AML-193 (cell line): ENCODE results near the gene PHACTR4.
A peak's percentile ranks its signal among the peaks of the same experiment; 100 is the strongest.
"Not testable (repeated sequence)": the region's sequence is repeated elsewhere in the genome, so short reads cannot be mapped to it uniquely, and the experiment has no call there.

ENCODE experiments used
- DNase-seq, 2 experiments: peaks; one replicate each; lab custom pipeline; 2025; lab: John Stamatoyannopoulos, UW

Gene PHACTR4

DNA sequence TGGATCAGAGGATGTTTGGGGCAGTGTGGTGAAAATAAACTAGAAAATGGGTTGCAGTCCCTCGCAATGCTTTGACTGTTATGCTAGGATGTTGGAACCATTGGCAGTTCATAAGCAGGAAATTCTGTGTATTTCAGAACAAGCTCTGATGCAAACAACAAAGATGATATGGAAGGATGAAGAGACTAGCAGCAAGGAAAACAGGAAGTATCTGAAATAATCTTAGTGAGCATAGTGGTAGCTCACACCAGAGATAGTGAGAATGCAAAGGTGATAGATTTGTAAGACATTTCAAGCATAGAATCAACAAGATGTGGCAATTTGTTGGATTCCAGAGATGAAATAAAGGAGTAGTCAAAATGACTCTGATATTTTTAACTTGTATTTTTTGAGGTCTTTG, 125.2 kb downstream of the PHACTR4 start:
- DNase-seq, result no peak

DNA sequence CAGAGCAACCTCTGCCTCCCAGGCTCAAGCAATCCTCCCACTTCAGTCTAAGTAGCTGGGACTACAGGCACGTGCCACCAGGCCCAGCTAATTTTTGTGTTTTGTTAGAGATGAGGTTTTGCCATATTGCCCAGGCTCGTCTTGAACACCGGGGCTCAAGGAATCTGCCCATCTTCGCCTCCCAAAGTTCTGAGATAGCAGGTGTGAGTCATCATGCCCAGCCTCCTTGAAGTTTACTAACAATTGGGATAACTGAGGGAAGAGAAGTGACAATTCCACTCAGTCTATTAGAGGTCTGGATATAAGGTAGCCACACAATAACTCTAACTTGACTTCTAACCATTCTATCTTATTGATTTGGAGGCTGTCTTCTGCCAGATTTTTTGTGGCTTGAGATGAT, 130.0 kb downstream of the PHACTR4 start:
- DNase-seq, result no peak

DNA sequence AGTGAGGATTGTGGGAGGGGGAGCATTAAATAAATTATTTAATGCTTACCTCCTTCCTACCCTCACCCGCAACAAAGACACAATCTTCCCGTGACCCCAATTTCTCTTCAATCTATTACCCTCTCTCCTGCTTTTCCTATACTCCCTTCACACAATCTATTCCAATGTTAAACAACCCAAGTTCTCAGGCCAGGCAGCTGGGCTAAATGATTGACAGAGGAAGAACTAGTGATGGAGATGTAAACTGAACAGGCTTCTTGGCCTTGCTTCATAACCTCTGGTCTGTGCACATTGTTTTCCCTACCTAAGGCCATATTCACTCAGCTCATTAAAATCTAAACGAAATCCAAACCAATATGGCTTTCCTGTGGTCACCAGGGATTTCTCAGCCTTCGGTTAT, 132.4 kb downstream of the PHACTR4 start:
- DNase-seq, result no peak

DNA sequence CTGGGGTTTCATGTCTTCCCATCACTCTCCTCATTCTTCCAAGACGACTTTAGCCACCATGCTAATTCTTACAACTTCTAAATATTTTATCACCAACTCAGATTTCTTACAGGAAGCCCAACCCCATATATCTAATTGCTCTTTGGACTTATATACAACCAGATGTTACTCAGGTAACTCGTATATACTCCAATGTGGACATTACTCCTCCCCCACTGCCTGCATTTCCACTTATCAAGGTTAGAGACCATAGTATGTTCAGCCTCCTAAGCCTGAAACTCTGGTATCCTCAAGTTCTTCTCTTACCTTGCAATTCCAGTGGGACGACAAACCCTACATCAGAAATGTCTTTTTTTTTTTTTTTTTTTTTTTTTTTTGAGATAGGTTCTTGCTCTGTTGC, 133.6 kb downstream of the PHACTR4 start:
- DNase-seq, result no peak

DNA sequence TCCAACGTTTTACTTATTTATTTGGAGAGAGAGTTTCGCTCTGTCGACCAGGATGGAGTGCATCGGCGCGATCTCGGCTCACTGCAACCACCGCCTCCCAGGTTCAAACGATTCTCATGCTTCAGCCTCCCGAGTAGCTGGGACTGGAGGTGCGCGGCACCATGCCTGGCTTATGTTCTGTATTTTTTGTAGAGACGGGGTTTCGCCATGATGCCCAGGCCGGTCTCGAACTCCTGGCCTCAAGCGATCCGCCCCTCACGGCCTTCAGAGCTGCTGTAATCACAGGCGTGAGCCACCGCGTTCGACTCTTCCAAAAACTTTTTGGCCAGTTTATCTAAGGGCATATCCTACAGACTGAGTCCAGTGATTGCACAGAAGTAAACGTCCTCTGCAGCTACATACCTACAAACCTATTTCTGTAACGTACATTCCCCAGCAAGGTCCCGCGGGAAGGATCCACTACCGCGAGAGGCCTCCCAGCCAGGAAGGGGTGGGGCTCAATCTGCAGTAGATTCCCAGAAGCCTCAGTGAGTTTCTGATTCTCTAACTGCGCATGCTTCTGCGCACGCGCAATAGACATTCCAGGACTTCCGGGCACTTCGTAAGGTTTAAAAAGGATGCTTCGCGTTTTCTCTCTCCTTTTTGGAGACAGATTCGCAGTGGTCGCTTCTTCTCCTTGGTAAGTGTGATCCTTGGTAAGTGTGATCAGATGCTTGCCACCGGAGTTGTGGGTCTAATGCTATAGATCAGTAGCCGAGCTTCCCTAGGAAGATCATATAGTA, 136.1 kb downstream of the PHACTR4 start, which contains the start of gene RCC1:
RCC1 (plus strand) TSS at position 638 of the 782 bp plus-strand sequence. CDS start 23,824 bp downstream, outside the sequence.
- peak; percentile 95 to 96 for DNase-seq

DNA sequence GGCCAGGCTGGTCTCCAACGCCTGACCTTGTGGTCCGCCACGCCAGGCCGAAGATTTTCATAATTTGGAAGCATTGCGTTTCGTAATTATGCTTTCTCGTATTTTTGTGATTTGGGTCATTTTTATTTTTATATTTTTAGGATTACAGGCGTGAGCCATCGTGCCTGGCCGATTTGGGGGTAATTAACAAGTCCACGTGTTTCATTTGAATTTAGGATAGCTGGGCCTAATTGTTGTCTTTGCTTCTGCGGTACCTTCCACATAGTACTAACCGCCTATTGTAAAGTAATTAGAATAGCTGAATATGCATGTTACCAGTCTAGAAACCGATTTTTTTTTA, 137.3 kb downstream of the PHACTR4 start:
- DNase-seq, result no peak

DNA sequence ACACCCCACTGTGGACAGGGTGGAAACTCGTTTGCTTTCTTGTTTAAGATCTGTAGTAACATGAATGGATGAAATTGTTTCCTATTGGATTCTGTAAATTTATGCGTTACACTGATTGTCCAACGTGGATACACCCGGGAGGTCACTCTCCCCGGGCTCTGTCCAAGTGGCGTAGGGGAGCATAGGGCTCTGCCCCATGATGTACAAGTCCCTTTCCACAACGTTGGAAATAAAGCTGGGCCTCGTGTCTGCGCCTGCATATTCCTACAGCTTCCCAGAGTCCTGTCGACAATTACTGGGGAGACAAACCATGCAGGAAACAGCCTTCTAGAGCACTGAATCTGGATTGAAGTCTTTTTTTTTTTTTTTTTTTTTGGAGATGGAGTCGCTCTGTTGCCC, 137.7 kb downstream of the PHACTR4 start:
- DNase-seq, result no peak

DNA sequence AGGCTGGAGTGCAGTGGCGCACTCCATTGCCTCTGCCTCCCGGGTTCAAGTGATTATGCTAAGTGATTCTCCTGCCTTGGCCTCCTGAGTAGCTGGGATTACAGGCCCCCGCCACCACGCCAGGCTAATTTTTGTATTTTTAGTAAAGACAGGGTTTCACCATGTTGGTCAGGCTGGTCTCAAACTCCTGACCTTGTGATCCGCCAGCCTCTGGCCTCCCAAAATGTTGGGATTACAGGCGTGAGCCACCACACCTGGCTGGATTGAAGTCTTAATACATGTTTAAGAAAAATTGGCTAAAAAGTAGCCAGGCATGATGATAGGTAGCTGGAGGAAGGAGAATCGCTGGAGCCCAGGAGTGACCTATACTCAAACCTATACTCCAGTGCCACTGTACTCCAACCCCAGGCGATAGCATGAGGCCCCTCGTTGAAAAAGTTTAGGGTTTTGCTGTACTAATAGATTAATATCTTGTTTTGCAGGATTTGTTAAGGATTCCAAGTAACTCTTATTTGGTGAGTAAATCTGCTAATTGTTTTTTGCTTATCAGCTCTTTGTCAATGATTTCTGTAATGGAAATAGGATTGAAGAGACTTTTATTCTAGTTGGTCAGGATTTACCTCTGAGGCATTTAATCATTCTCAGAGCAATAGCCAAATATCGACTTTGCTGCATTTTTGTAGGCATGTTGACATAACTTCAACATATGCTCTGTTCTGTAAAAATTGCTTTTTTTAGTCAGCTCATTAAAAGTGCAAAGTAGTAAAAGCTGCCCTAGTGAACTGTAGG, 138.3 kb downstream of the PHACTR4 start:
- no peak for DNase-seq

DNA sequence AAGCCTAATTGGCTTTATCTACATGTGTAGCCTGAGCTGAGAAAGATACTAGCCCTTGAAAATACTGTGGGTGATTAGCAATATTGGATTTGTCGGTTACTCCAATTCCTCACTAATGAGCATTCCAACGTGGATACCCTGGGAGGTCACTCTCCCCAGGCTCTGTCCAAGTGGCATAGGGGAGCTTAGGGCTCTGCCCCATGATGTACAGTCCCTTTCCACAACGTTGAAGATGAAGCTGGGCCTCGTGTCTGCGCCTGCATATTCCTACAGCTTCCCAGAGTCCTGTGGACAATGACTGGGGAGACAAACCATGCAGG, 138.9 kb downstream of the PHACTR4 start:
- no peak for DNase-seq

DNA sequence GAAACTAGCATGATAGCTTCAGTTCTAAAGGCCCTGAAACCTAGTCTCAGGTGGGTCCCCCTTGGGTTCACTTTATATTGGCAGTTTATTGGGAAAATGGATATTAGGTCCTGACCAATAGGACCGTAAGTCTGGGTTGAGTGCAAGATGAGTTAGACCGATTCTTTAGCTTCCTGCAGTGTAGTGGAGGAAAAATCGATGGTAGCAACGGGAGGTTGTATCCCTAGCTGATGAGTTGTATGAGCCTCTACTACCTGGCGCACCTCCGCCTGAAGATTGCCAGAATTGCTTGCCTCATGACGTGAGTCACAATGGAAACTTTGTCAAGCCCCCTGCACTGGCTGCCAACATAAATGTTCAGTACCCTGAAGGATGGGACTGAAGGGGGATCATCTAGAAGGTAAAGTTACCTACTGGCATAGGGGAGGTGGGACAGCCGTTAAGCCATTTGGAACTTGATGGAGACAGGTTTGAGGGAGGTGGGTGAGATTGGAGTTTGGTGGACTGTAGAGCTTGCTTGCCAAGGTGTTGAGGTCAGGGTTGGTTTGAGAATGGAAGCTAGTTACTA, 140.2 kb downstream of the PHACTR4 start:
- DNase-seq, result no peak

DNA sequence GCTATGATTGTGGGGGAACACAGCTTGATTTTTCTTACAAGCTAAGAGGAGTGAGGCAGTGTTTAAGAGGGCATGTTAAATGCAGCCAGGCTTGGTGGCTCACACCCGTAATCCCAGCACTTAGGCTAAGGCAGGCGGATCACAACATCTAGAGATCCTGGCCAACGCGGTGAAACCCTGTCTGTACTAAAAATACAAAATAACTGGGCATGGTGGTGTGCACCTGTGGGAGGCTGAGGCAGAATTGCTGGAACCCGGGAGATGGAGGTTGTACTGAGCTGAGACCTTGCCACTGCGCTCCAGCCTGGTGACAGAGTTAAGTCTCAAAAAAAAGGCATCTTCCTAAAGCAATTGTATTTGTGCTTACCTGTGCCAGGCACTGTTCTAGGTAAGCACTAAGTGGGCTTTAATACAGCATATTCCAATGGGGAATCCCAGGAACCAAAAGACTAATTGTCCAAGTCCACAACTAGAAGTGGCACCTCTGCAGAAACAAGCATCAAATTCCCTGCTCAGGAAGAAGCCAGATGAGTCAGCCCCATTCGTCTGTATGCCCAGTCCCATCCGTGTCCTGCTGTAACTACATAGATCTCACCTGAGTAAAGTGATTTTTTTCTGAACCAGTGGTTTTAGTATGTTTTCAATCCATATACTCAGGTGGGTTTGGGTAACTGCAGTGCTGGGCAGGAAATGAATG, 140.9 kb downstream of the PHACTR4 start:
- no peak for DNase-seq

DNA sequence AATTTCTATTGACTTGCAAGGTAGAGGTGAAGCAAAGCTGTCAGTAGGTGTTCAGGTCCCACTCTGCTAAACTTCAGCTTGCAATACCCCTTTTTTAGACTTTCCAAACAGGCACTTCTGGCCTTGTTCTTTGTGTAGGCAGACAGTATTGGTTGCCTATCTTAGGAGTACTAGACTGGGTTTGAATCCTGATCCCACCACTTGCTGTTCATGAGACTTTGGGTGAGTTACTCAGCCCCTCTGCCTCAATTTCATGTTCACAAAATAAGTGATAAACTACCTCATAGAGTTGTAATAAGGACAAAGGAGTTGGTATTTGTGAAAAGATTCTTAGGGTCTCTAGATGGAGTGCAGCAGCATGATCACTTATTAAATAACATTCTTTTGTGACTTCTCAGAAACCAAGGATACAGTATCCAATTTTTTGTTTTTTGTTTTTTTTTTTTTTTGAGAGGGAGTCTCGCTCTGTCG, 141.5 kb downstream of the PHACTR4 start:
- no peak for DNase-seq

DNA sequence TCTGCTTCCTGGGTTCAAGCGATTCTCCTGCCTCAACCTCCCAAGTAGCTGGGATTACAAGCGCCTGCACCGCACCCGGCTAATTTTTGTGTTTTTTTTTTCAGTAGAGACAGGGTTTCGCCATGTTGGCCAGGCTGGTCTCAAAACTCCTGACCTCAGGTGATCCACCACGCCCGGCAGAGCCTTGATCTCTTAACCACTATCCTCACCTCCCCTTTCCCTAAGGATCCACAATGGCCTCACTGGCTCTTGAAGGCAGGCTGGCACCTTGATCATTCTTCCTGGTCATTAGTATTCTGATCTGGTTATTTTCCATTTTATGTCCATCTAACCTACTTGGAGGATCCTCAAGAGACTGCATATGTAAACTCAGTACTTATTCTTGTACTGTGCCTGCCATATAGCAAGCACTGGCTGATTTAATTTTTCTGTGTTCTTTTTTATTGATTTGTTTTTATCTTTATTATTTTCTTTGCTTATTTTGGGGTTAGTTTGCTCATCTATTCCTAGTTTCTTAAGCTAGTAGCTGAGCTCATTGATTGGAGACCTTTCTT, 142.6 kb downstream of the PHACTR4 start:
- no peak for DNase-seq

DNA sequence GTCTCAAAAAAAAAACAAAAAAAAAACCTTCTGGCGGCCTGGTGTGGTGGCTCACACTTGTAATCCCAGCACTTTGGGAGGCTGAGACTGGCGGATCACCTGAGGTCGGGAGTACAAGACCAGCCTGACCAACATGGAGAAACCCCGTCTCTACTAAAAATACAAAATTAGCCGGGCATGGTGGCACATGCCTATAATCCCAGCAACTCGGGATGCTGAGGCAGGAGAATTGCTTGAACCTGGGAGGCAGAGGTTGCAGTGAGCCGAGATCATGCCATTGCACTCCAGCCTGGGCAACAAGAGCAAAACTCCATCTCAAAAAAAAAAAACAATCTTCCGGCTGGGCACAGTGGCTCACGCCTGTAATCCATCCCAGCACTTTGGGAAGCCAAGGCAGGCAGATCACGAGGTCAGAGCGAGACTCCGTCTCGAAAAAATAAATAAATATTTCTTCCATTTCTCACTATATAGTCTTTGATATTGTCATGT, 144.9 kb downstream of the PHACTR4 start:
- DNase-seq, result not testable (repeated sequence)

DNA sequence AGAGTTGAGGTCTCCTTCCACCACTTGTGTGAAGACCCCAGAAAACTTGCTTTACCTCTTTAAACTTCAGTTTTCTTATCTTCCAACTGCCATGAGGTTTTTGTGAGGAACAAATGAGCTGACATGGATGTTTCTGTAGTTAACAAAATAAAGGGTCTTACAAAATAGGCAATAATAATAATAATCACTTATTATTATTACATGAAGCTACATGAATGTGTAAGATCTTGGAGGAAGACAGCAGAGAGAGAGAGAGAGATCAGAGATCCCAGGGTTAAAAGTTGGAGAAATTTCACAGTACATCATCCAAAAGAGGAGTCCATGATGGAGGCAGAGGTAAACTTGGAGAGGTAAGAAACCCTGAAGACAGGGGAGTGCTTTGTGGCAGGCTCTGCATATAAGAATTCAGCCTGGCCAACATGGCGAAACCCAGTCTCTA, 147.0 kb downstream of the PHACTR4 start:
- no peak for DNase-seq

DNA sequence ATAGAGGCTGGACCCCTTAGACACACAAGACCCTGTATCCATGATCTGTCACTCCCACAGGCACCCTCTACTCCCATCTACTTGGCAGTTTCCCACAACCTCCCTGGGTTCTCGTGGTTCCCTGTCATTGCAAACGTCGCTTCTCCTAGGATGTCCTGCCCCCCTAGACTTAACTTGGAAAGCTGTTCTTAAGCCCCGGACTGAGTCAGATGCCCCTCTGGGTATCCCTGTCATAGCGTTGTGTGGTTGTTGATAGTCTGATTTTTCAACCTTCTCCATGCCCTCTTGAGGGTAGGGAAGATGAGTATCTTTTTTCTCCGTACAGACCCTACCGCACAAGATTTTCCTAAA, 148.1 kb downstream of the PHACTR4 start:
- no peak for DNase-seq

DNA sequence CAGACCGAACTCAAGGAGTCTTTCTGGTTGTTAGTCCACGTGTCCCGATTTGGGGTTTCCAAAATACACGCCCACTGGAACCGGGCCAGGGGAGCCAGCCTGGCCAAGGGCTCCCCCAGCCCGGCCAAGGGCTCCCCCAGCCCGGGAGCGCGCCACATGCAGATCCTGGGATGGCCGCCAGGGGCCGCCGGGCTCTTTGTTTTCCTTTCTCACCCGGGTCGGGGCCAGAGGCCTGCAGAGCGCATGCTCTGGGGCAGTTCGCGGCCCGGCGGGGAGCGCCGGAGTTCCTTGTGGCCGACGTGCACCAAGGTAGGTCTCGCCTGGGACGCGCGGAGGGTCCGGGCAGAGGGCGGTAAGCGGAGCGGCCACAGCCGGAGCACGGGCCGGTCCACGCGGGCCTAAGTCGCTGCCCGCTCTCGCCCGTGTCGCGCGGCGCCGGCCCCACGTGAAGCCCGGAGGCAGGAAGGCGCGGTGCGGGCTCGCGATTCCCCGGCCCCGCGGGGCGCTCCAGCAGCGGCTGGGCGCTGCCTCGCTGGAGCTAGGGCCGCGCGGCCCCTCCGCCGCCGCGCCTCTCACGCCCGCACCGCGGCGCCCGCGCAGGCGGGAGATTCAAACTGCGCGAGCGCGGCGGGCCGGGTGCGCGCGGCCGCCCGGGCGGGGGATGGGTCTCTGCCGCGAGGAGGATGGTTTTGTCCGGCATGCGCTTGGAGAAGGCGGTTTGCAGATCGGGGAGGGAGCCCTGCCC, 148.6 kb downstream of the PHACTR4 start:
- DNase-seq, result peak; percentile 77 to 80

DNA sequence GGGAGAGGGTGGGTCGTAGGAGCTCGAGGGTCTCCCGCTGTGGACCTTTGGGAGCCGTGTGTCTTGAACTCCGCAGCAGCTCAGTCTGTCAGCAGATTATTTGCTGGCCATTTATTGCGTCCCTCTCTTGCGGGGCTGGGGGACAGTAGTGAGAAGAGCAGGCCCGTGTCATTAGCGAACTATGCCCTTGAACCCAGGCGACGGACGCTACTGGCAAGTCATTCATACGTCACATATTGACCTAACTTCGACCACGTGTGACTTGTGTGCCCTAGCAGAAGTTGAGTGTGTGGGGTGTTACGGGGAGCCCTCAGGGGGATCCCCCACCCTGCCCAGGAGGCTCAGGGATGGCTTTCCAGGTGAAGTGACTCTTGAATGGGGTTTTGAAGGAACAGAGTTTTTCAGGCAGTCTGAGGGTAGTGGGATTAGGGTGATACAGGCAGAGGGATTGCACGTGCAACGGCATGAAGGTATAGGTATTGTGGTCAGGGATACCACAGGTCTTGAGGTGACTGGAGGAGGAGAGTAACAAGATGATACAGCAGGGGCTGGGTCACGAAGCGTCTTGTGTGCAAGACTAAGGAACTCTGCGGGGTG, 149.3 kb downstream of the PHACTR4 start:
- DNase-seq, result peak; percentile 60 to 67

DNA sequence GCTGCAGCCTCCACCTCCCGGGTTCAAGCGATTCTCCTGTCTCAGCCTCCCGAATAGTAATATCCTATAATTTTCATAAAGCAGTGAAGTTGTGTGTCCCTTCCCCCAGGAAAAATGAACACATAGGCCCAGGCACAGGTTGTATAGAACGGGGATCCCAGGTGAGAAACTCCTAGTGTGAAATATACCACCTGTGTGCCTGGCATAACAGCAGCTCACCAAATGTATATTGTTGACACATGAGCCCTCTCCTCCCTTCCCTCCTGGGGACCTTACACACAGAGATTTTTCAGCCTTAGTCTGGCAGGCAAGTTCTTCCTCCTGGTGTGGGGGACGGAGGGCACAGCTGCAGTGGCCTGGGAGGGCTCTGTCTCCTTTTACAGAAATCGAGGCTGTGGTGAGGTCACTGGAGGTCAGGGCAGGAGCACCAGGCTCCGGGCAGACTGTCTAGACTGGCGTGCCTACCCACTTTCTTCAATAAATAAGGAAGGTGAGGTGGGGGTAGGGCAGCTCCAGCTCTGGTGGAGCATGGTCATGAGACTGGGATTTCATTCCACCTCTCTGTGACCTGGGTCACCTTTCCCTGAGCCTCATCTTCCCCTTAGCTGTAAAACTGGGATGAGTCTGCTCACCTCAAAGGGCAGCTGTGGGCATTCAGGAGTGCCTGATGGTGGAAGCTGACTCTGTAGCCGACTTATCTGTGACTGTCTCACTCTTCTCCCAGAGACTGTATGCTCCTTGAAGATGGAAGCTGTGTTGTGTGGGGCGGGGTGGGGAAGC, 150.6 kb downstream of the PHACTR4 start:
- DNase-seq, result no peak

DNA sequence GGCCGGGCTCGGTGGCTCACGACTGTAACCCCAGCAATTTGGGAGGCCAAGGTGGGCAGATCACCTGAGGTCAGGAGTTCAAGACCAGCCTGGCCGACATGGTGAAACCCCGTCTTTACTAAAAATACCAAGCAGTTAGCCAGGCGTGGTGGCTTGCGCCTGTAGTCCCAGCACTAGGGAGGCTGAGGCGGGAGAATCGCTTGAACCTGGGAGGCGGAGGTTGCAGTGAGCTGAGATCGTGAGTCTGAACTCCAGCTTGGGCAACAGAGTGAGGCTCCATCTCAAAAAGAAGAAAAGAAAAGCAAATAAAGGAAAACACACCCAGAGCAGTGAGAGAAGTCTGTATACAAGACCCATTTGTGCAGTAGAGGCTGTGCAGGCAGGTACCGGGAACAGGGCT, 151.3 kb downstream of the PHACTR4 start:
- not testable (repeated sequence) for DNase-seq
